ENCODE results near the gene RAB36. TPM values are rescaled to one million over a fixed set of nuclear protein-coding genes. Genes with fewer than 3 reads are reported as not detected.

Gene RAB36
- total RNA-seq, 2 experiments from 2014 or later, result not detected

- Mint-ChIP-seq H3K4me1 (ENCODE audit: low read depth) (peaks cover 14% of the 10 kb centered on the region), H3K27ac (peak overlapping the region; percentile 86), H3K27me3 (ENCODE audit: low read depth) (no peaks in the 10 kb centered on the region), H3K4me3 (peak overlapping the region; percentile 71), H3K9me3 (no peaks in the 10 kb centered on the region), H3K36me3 (ENCODE audit: low read depth) (peaks cover 3% of the 10 kb centered on the region)
- intact Hi-C loops (cut with micrococcal nuclease), result loop anchor here (2.0 kb wide), 1 partner anchor 24 kb away; no protein-coding TSS in a partner anchor
- peak; percentile 13 for DNase-seq
- CTCF ChIA-PET, result interaction anchor here (0.7 to 3.2 kb wide), 5 partner anchors 9 to 159 kb away, joined by 3 to 25 read pairs (median 6); no protein-coding TSS in a partner anchor
These were observed 26.4 kb upstream of the RAB36 start for GRCh38 chr22:23118647-23119493.

DNA sequence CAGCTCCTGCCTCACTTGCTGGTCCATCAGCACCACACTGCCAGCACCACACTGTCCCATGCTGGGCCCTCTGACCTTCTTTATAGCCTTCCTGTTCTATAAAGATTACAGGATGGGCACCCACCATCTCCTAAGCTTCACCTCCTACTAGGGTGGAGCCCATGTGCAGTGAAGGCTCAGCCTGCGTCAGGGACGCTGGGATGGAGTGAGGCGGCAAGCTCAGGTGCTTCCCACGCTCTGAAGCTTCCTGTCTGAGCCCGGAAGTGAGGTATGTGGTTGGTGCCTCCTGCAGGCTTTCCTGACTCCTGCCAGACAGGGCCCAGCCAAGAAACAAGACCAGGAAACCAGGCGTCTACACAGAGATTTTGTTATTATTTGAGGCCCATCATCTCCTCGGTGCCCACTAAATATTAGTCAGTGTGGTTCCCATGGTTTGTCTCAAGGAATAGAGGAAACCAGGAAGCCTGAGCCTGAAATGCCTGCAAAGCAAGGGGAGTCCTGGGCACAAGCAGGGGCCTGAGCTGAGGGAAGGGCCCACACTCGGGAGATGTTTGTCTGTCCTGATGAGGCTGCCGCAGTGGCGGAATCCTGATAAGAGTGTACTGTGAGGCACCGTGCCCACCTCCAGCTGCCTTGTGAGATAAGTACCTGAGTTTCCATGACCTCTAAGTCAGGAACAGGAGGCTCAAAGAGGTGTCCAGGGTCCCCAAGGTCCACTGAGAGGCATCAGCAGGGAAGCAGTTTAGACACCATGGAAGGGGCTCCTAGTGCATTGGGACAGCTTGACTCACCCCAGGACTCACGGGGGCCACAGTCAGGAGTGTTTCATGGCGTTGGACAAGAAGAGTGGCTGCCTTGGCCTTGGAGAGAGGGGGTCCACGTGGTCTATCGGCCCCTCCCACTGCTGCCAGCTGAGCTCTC lies 25.5 kb upstream of the RAB36 start:
- Mint-ChIP-seq H3K4me3 (peak overlapping the region; percentile 71), H3K4me1 (ENCODE audit: low read depth) (peaks cover 14% of the 10 kb centered on the region), H3K9me3 (no peaks in the 10 kb centered on the region), H3K27me3 (ENCODE audit: low read depth) (no peaks in the 10 kb centered on the region), H3K27ac (peak overlapping the region; percentile 86), H3K36me3 (ENCODE audit: low read depth) (peaks cover 3% of the 10 kb centered on the region)
- intact Hi-C loops (cut with micrococcal nuclease), result loop anchor here (2.0 kb wide), 1 partner anchor 23 kb away; no protein-coding TSS in a partner anchor
- peak; percentile 84 for DNase-seq
- CTCF ChIA-PET, result interaction anchor here (0.5 to 3.2 kb wide), 8 partner anchors 9 to 160 kb away, joined by 3 to 25 read pairs (median 4); no protein-coding TSS in a partner anchor

DNA sequence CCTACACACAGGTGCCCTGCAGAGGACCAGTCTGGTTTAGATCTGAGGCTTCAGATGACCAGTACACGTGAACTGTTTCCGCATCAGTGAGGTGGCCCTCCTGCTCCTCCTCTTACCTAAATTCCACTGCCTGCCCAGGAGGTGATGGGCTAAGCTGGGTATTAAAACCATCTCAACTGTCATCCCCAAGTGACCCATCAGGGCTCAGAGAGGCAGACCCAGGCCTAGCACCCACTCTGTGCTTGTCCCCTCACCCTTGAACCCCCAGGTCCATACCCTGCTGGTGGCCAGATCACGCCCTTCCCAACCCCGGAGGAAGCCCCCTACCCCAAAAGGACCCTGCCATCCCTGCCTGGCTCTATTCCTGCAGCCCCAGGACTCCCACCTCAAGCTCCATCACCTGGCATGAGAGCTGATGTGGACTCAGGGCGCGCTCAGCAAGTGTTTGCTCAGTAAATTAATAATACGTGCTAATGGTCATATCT lies 24.8 kb upstream of the RAB36 start:
- H3K27ac Mint-ChIP-seq, result no peak overlapping the region
- no peaks in the 10 kb centered on the region for H3K27me3 Mint-ChIP-seq (ENCODE audit: low read depth)
- peaks cover 3% of the 10 kb centered on the region for H3K36me3 Mint-ChIP-seq (ENCODE audit: low read depth)
- intact Hi-C loops (cut with micrococcal nuclease), result no loop called here
- H3K9me3 Mint-ChIP-seq, result no peaks in the 10 kb centered on the region
- DNase-seq, result no peak
- CTCF ChIA-PET, result interaction anchor here (0.6 to 3.2 kb wide), 5 partner anchors 12 to 540 kb away, joined by 3 to 25 read pairs (median 6); no protein-coding TSS in a partner anchor
- peaks cover 14% of the 10 kb centered on the region for H3K4me1 Mint-ChIP-seq (ENCODE audit: low read depth)
- no peak overlapping the region for H3K4me3 Mint-ChIP-seq

- no peak overlapping the region for H3K4me3 Mint-ChIP-seq
- H3K27ac Mint-ChIP-seq, result no peak overlapping the region
- H3K9me3 Mint-ChIP-seq, result no peaks in the 10 kb centered on the region
- H3K4me1 Mint-ChIP-seq (ENCODE audit: low read depth), result peaks cover 14% of the 10 kb centered on the region
- peaks cover 3% of the 10 kb centered on the region for H3K36me3 Mint-ChIP-seq (ENCODE audit: low read depth)
- intact Hi-C loops (cut with micrococcal nuclease), result no loop called here
- CTCF ChIA-PET, result interaction anchor here (0.6 to 3.2 kb wide), 4 partner anchors 43 to 540 kb away, joined by 3 to 25 read pairs (median 4); no protein-coding TSS in a partner anchor
- no peaks in the 10 kb centered on the region for H3K27me3 Mint-ChIP-seq (ENCODE audit: low read depth)
- no peak for DNase-seq
These were observed 24.3 kb upstream of the RAB36 start for GRCh38 chr22:23121000-23121421.

GRCh38 chr22:23121424-23121823 lies 23.9 kb upstream of the RAB36 start:
- intact Hi-C loops (cut with micrococcal nuclease), result no loop called here
- H3K27ac Mint-ChIP-seq, result no peak overlapping the region

DNA sequence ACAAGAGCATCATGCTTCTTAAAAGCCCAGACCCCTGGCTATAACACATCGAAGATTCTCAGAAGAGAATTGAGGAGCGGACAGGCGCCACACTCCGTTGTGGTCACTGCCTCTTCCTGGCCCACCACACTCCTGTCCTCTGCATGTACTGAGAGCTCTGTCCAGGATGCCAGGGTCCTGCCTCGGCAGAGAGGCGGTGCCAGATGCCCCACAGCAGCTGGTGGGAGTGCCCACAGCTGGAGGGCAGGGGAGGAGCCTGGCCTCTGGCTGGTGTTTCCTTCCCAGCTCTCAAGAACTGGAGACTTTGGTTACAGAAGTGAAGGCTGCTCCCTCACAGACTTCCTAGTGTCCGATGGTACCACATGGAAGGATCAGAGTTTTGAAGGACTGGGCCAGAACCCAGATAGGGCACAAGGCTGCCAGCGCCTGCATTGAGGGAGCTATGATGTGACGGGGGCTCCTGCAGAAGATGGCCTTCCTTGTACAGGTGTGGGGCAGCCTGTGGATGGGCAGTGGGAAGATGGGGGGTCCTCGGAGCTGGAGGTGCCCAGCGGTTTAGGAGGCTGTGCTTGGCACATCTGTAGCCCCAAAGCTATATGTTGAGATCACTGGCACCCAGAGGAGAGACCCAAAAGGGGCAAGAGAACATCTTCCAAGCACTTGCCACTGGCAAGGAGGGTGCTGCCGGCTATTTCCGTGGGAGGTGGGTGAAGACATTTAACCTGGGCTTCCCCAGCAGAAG lies 22.9 kb upstream of the RAB36 start:
- intact Hi-C loops (cut with micrococcal nuclease), result no loop called here
- H3K27ac Mint-ChIP-seq, result no peak overlapping the region
- no peak for DNase-seq
- peaks cover 14% of the 10 kb centered on the region for H3K4me1 Mint-ChIP-seq (ENCODE audit: low read depth)
- H3K4me3 Mint-ChIP-seq, result no peak overlapping the region
- CTCF ChIA-PET, result interaction anchor here (0.7 to 3.0 kb wide), 3 partner anchors 54 to 165 kb away, joined by 4 to 15 read pairs (median 4); no protein-coding TSS in a partner anchor
- no peaks in the 10 kb centered on the region for H3K9me3 Mint-ChIP-seq
- H3K27me3 Mint-ChIP-seq (ENCODE audit: low read depth), result no peaks in the 10 kb centered on the region
- H3K36me3 Mint-ChIP-seq (ENCODE audit: low read depth), result peaks cover 3% of the 10 kb centered on the region

More at GRCh38 chr22:23121424-23121823, 23.9 kb upstream of the RAB36 start:
- no peak overlapping the region for H3K4me3 Mint-ChIP-seq
- no peaks in the 10 kb centered on the region for H3K9me3 Mint-ChIP-seq
- no peaks in the 10 kb centered on the region for H3K27me3 Mint-ChIP-seq (ENCODE audit: low read depth)
- CTCF ChIA-PET, result interaction anchor here (1.5 to 1.7 kb wide), 2 partner anchors 42 to 164 kb away, joined by 3 to 4 read pairs; no protein-coding TSS in a partner anchor
- no peak for DNase-seq
- peaks cover 14% of the 10 kb centered on the region for H3K4me1 Mint-ChIP-seq (ENCODE audit: low read depth)
- H3K36me3 Mint-ChIP-seq (ENCODE audit: low read depth), result peaks cover 3% of the 10 kb centered on the region

DNA sequence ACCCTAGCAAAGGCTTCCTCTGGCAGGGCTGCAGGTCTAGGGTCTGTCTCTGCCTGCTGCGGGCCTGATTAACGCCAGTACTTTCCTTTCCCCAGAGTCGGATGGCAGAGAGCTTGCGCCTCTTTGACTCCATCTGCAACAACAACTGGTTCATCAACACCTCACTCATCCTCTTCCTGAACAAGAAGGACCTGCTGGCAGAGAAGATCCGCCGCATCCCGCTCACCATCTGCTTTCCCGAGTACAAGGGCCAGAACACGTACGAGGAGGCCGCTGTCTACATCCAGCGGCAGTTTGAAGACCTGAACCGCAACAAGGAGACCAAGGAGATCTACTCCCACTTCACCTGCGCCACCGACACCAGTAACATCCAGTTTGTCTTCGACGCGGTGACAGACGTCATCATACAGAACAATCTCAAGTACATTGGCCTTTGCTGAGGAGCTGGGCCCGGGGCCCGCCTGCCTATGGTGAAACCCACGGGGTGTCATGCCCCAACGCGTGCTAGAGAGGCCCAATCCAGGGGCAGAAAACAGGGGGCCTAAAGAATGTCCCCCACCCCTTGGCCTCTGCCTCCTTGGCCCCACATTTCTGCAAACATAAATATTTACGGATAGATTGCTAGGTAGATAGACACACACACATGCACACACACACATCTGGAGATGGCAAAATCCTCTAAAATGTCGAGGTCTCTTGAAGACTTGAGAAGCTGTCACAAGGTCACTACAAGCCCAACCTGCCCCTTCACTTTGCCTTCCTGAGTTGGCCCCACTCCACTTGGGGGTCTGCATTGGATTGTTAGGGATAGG lies 22.1 kb upstream of the RAB36 start:
- CTCF ChIA-PET, result interaction anchor here (1.5 to 3.0 kb wide), 3 partner anchors 10 to 163 kb away, joined by 5 to 15 read pairs (median 5); no protein-coding TSS in a partner anchor
- intact Hi-C loops (cut with micrococcal nuclease), result no loop called here
- no peak for DNase-seq
- Mint-ChIP-seq H3K27ac (no peak overlapping the region), H3K4me3 (no peak overlapping the region), H3K9me3 (no peaks in the 10 kb centered on the region), H3K4me1 (ENCODE audit: low read depth) (peaks cover 14% of the 10 kb centered on the region), H3K27me3 (ENCODE audit: low read depth) (no peaks in the 10 kb centered on the region), H3K36me3 (ENCODE audit: low read depth) (peaks cover 3% of the 10 kb centered on the region)

DNA sequence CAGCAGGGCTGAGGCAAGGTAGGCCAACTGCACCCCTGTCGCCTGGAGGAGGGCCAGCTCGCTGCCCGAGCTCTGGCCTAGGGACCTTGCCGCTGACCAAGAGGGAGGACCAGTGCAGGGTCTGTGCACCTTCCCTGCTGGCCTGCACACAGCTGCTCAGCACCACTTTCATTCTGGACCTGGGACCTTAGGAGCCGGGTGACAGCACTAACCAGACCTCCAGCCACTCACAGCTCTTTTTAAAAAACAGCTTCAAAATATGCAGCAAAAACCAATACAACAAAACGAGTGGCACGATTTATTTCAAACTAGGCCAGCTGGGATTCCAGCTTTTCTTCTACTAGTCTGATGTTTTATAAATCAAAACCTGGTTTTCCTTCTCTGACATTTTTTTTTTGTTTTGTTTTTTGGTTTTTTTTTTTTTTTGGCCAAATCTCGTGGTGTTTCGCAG lies 21.4 kb upstream of the RAB36 start:
- peaks cover 3% of the 10 kb centered on the region for H3K36me3 Mint-ChIP-seq (ENCODE audit: low read depth)
- H3K9me3 Mint-ChIP-seq, result no peaks in the 10 kb centered on the region
- H3K27me3 Mint-ChIP-seq (ENCODE audit: low read depth), result no peaks in the 10 kb centered on the region
- no peak for DNase-seq
- no peak overlapping the region for H3K27ac Mint-ChIP-seq
- CTCF ChIA-PET, result interaction anchor here (1.0 to 3.0 kb wide), 4 partner anchors 9 to 313 kb away, joined by 3 to 15 read pairs (median 5); no protein-coding TSS in a partner anchor
- intact Hi-C loops (cut with micrococcal nuclease), result no loop called here
- H3K4me3 Mint-ChIP-seq, result no peak overlapping the region
- peaks cover 14% of the 10 kb centered on the region for H3K4me1 Mint-ChIP-seq (ENCODE audit: low read depth)

DNA sequence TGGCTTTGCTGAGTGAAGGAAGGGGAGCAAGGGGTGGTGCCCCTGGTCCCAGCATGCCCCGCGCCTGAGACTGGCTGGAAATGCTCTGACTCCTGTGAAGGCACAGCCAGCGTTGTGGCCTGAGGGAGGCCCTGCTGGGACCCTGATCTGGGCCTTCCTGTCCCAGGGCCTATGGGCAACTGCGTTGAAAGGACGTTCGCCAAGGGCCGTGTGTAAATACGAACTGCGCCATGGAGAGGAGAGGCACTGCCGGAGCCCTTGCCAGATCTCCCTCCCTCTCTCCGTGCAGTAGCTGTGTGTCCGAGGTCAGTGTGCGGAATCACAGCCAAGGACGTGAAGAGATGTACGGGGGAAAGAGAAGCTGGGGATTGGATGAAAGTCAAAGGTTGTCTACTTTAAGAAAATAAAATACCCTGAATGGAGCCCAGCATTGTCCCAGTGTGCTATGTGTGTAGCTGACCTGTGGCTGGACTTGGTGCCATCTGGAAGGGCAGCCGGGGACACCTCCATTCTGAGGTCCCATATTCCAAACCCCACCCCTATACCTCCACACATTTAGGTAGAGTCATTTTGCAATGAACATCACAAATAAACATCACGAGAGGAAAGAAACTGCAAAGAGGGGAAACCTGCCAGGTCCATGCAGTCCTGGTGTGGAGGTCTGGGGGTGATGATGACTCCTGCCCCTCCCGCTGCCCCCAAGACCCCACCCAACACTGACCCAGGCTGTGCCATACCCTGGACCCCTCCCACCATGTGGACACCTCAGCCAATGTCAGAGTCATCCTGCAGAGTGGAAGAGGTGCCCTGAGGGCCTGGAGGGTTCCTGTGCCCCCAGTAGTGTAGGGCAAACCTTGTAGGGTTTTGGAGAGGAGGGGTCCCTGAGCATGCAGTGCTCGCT lies 20.4 kb upstream of the RAB36 start:
- Mint-ChIP-seq H3K27ac (no peak overlapping the region), H3K9me3 (no peaks in the 10 kb centered on the region), H3K27me3 (ENCODE audit: low read depth) (no peaks in the 10 kb centered on the region), H3K36me3 (ENCODE audit: low read depth) (no peaks in the 10 kb centered on the region), H3K4me1 (ENCODE audit: low read depth) (peaks cover 6% of the 10 kb centered on the region), H3K4me3 (no peak overlapping the region)
- DNase-seq, result no peak
- CTCF ChIA-PET, result interaction anchor here (1.0 to 3.0 kb wide), 4 partner anchors 8 to 314 kb away, joined by 3 to 15 read pairs (median 5); no protein-coding TSS in a partner anchor
- intact Hi-C loops (cut with micrococcal nuclease), result no loop called here
